Naive thymus-derived CD4-positive, alpha-beta T cell (primary cell): Measurements from ENCODE around the gene SNX15. TPM values are rescaled to one million over a fixed set of nuclear protein-coding genes. Genes with fewer than 3 reads are reported as not detected.
"Not testable (repeated sequence)": the region's sequence is repeated elsewhere in the genome, so short reads cannot be mapped to it uniquely, and the experiment has no call there.

Experiments
- ATAC-seq: fragments of 150-1000 bp; cut with Tn5 transposase; 2 replicates; pipeline ENCODE4 v1.10.0; 2021; ENCODE audit warnings: mild to moderate bottlenecking, moderate library complexity
- CTCF ChIA-PET: fragments of 350-600 bp; sonication (Branson Sonifier 250); formaldehyde crosslinking; loops from one replicate; lab custom pipeline; 2021; ENCODE audit warnings: antibody characterized with exemption; lab: Charles Lee
- POLR2A ChIA-PET: fragments of 350-600 bp; sonication (Branson Sonifier 250); formaldehyde crosslinking; loops from one replicate; lab custom pipeline; 2021; ENCODE audit warnings: antibody characterized with exemption, inconsistent platforms; lab: Charles Lee
- DNase-seq, 9 donors: peaks; one replicate each; pipeline versions ENCODE4 v3.0.0 to v3.0.0-alpha.2; 2020 to 2022; ENCODE audit warnings: mixed read lengths in 1 of 9
- H3K27ac ChIP-seq: one replicate; pipeline ENCODE4 v1.7.0; 2013; ENCODE audit warnings: mild to moderate bottlenecking, low read depth, low read length, moderate library complexity
- H3K27me3 ChIP-seq, 2 donors: one replicate each; pipeline ENCODE4 v1.7.0; 2013; ENCODE audit warnings: low read length in 2 of 2, mild to moderate bottlenecking in 2 of 2, moderate library complexity in 2 of 2; ENCODE audit not compliant: control insufficient read depth in 2 of 2, insufficient read depth in 2 of 2
- H3K36me3 ChIP-seq, 3 experiments: 1 replicate in 2 of 3; 2 replicates in 1 of 3; pipeline ENCODE4 v1.7.0; 2013; ENCODE audit warnings: low read length in 3 of 3, mild to moderate bottlenecking in 3 of 3, moderate library complexity in 1 of 3; ENCODE audit not compliant: insufficient read depth in 3 of 3, control insufficient read depth in 2 of 3
- H3K4me1 ChIP-seq, 2 donors: one replicate each; pipeline ENCODE4 v1.7.0; 2013; ENCODE audit warnings: low read length in 2 of 2, mild to moderate bottlenecking in 2 of 2, moderate library complexity in 1 of 2; ENCODE audit not compliant: control insufficient read depth in 2 of 2, insufficient read depth in 2 of 2
- H3K4me3 ChIP-seq: 2 replicates; pipeline ENCODE4 v1.7.0; 2013; ENCODE audit warnings: mild to moderate bottlenecking, low read length
- H3K9me3 ChIP-seq, 3 experiments: 1 replicate in 2 of 3; 2 replicates in 1 of 3; pipeline ENCODE4 v1.7.0; 2013; ENCODE audit warnings: low read length in 3 of 3; ENCODE audit not compliant: control insufficient read depth in 2 of 3
- H3K27ac Mint-ChIP-seq, 9 donors: one replicate each; pipeline ENCODE4 v1.8.0; 2020 to 2022; ENCODE audit warnings: mixed read lengths in 9 of 9, mild to moderate bottlenecking in 8 of 9, moderate library complexity in 5 of 9, inconsistent platforms in 2 of 9
- H3K27me3 Mint-ChIP-seq, 5 donors: one replicate each; pipeline ENCODE4 v1.8.0; 2021 to 2022; ENCODE audit warnings: mixed read lengths in 5 of 5, mild to moderate bottlenecking in 1 of 5
- H3K36me3 Mint-ChIP-seq, 5 donors: one replicate each; pipeline ENCODE4 v1.8.0; 2020 to 2022; ENCODE audit warnings: mixed read lengths in 5 of 5, mild to moderate bottlenecking in 3 of 5, inconsistent platforms in 1 of 5
- H3K4me1 Mint-ChIP-seq, 7 donors: one replicate each; pipeline ENCODE4 v1.8.0; 2020 to 2022; ENCODE audit warnings: mixed read lengths in 7 of 7, mild to moderate bottlenecking in 3 of 7, inconsistent platforms in 1 of 7
- H3K4me3 Mint-ChIP-seq, 10 donors: one replicate each; pipeline ENCODE4 v1.8.0; 2020 to 2022; ENCODE audit warnings: mild to moderate bottlenecking in 10 of 10, mixed read lengths in 10 of 10, moderate library complexity in 6 of 10, inconsistent platforms in 2 of 10
- H3K9me3 Mint-ChIP-seq, 11 donors: one replicate each; pipeline ENCODE4 v1.8.0; 2020 to 2022; ENCODE audit warnings: mixed read lengths in 11 of 11, mild to moderate bottlenecking in 4 of 11, inconsistent platforms in 1 of 11, moderate library complexity in 1 of 11
- intact Hi-C, 2 donors: fragments of 100-400 bp; cut with micrococcal nuclease; formaldehyde crosslinking; loops; one replicate each; pipeline ENCODE4 v1.15.1; 2023
- polyA plus RNA-seq, 2 donors: library from polyadenylated mRNA; unstranded; fragments of 300-500 nt; fragmentation: Illumina TruSeq; gene quantifications; one replicate each; pipeline ENCODE4 v1.2.3, GENCODE V29; 2021
- total RNA-seq, 6 experiments: library from RNA in 5 of 6; stranded (reverse) in 5 of 6; gene quantifications; 1 replicate in 5 of 6; 2 replicates in 1 of 6; pipeline ENCODE4 v1.2.3 and lab custom pipeline; 2021 to 2026

SNX15 gene
- total and polyA plus RNA-seq, 7 experiments from 2014 or later, result 13.1 to 29.0 (median 17.6) TPM

DNA sequence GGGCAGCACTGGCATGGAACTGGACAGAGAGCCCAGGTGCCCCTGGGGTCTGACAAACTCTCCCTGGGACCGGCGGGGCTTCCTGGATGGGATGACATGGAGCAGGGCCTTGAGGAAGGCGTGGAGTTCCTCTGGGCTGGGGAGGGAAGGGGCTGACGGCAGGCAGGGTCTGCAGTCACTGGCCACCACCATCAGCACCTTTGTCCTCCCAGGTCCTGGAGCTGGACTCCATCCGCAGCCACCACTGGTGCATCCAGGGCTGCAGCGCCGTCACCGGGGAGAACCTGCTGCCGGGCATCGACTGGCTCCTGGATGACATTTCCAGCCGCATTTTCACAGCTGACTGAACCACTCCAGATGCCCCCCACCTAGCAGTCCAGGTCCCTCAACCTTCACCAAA is 5.7 kb upstream of the SNX15 start:
- Mint-ChIP-seq H3K27me3 (no peaks in the 10 kb centered on the region), H3K4me3 (no peak overlapping the region), H3K9me3 (no peaks in the 10 kb centered on the region), H3K36me3 (peaks cover 0 to 18% (median 8%) of the 10 kb centered on the region in 5 donors), H3K27ac (no peak overlapping the region), H3K4me1 (peaks cover 4 to 9% (median 6%) of the 10 kb centered on the region in 7 donors)
- no peak for DNase-seq
- H3K4me3 ChIP-seq, result no peak overlapping the region
- CTCF ChIA-PET, result no interaction called here
- no peak for ATAC-seq
- no peaks in the 10 kb centered on the region for H3K27me3 ChIP-seq
- POLR2A ChIA-PET, result interaction anchor here (1.6 kb wide), 1 partner anchor 17 kb away, joined by 4 read pairs; no protein-coding TSS in a partner anchor
- intact Hi-C loops, result no loop called here
- H3K4me1 ChIP-seq, result no peaks in the 10 kb centered on the region
- H3K9me3 ChIP-seq, result no peaks in the 10 kb centered on the region
- no peak overlapping the region for H3K27ac ChIP-seq
- H3K36me3 ChIP-seq, result peaks cover 0 to 26% (median 0%) of the 10 kb centered on the region in 3 experiments

DNA sequence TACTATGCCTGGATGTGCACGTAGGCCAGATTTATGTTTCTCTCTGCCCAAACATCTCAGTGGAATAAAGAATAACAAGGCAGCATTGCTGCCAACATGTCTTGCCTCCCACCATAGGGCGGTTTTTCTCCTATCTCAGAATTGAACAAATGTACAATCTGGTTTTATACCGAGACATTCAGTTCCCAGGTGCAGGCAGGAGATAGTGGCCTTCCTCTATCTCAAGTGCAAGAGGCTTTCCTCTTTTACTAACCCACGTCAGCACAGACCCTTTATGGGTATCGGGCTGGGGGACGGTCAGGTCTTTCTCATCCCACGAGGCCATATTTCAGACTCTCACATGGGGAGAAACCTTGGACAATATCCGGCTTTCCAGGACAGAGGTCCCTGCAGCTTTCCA is 3.7 kb upstream of the SNX15 start:
- peaks cover 12 to 21% (median 16%) of the 10 kb centered on the region in 7 donors for H3K4me1 Mint-ChIP-seq

DNA sequence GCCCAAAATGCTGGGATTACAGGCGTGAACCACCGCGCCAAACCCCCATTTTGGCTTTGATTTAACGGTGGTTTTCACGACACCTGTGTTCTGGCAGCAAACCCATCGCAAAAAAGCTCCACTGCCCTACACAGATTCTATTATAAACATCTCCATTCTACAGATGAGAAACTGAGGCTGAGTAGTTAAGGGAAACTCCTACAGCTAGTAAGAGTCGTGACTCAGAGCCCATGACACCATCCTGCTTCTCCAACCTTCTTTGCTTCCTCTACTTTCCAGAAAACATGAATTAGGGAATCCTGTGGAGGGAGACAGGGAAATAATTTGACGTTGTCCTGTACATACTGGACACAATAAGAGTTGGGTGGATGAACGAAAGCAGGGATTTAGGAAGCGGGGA is 429 bp upstream of the SNX15 start:
- intact Hi-C loops, result loop anchor here (1.0 to 5.0 kb wide), 16 partner anchors 13 to 548 kb away; partner anchors contain the start of genes ARL2 (in 2 of the 2), ATG2A (in 2 of the 2), CDCA5 (in 2 of the 2) and FAU (in 2 of the 2)
- H3K9me3 ChIP-seq, result no peaks in the 10 kb centered on the region
- peak overlapping the region; percentile 59 for H3K27ac ChIP-seq
- H3K36me3 ChIP-seq, result peaks cover 0 to 1% (median 0%) of the 10 kb centered on the region in 3 experiments
- peak overlapping the region; percentile 30 for H3K4me3 ChIP-seq
- Mint-ChIP-seq H3K27ac (peak overlapping the region; percentile 59 to 95 (median 87)), H3K36me3 (peaks cover 0 to 6% (median 0%) of the 10 kb centered on the region in 5 donors), H3K4me3 (peak overlapping the region; percentile 66 to 91 (median 83)), H3K27me3 (no peaks in the 10 kb centered on the region), H3K9me3 (no peaks in the 10 kb centered on the region), H3K4me1 (peaks cover 12 to 24% (median 20%) of the 10 kb centered on the region in 7 donors)
- no peak for ATAC-seq
- no peak for DNase-seq
- ChIA-PET POLR2A (interaction anchor here (0.5 to 4.9 kb wide), 9 partner anchors 12 to 249 kb away, joined by 3 to 28 read pairs (median 5); partner anchors contain the start of genes ARL2, SAC3D1, SF1 and ZNHIT2), CTCF (interaction anchor here (0.6 to 1.6 kb wide), 4 partner anchors 12 to 588 kb away, joined by 3 to 7 read pairs (median 4); partner anchors contain the start of gene ZNHIT2)
- H3K4me1 ChIP-seq, result peaks cover 9 to 14% of the 10 kb centered on the region in 2 donors
- H3K27me3 ChIP-seq, result no peaks in the 10 kb centered on the region

More for the DNA sequence above, 3.7 kb upstream of the SNX15 start:
- H3K9me3 Mint-ChIP-seq, H3K9me3 ChIP-seq, DNase-seq, ATAC-seq, POLR2A ChIA-PET, H3K36me3 Mint-ChIP-seq, H3K27ac ChIP-seq, H3K4me3 Mint-ChIP-seq, H3K4me3 ChIP-seq, intact Hi-C loops, H3K27me3 ChIP-seq, H3K27me3 Mint-ChIP-seq: not testable (repeated sequence)
- CTCF ChIA-PET, result interaction anchor here (1.0 kb wide), 1 partner anchor 9 kb away, joined by 3 read pairs; the partner anchor contains the start of gene ARL2
- H3K27ac Mint-ChIP-seq, result peak overlapping the region in 2 of 9 donors; percentile 4 to 15
- Histone ChIP-seq H3K4me1 (peaks cover 8 to 14% of the 10 kb centered on the region in 2 donors), H3K36me3 (peaks cover 0 to 21% (median 0%) of the 10 kb centered on the region in 3 experiments)

DNA sequence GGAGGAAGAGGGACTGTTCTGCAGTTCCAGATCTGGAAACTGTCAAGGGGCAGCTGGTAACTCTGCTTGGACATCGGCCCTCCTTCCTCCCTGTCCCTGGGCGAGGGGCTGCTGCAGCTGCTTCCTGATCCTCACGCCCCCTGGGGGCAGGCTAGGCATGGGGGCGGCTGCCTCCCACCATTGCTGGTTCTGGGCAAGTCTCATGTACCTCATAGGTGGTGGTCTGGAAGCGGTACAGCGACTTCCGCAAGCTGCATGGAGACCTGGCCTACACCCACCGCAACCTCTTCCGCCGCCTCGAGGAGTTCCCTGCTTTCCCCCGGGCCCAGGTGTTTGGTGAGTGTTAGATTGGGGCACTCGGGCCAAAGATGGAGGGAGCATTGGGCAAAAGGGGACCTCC is 5.0 kb downstream of the SNX15 start:
- no peak for DNase-seq
- ATAC-seq, result no peak
- H3K4me3 ChIP-seq, result no peak overlapping the region
- Mint-ChIP-seq H3K4me3 (no peak overlapping the region), H3K4me1 (peaks cover 8 to 19% (median 14%) of the 10 kb centered on the region in 7 donors), H3K27ac (no peak overlapping the region), H3K36me3 (peaks cover 0 to 5% (median 0%) of the 10 kb centered on the region in 5 donors), H3K9me3 (no peaks in the 10 kb centered on the region), H3K27me3 (no peaks in the 10 kb centered on the region)
- intact Hi-C loops, result no loop called here
- peaks cover 0 to 40% (median 0%) of the 10 kb centered on the region in 3 experiments for H3K36me3 ChIP-seq
- H3K27me3 ChIP-seq, result no peaks in the 10 kb centered on the region
- no peak overlapping the region for H3K27ac ChIP-seq
- no peaks in the 10 kb centered on the region for H3K9me3 ChIP-seq
- ChIA-PET POLR2A (interaction anchor here (1.0 kb wide), 1 partner anchor 64 kb away, joined by 3 read pairs; no protein-coding TSS in a partner anchor), CTCF (no interaction called here)
- peaks cover 9% of the 10 kb centered on the region in 2 donors for H3K4me1 ChIP-seq

DNA sequence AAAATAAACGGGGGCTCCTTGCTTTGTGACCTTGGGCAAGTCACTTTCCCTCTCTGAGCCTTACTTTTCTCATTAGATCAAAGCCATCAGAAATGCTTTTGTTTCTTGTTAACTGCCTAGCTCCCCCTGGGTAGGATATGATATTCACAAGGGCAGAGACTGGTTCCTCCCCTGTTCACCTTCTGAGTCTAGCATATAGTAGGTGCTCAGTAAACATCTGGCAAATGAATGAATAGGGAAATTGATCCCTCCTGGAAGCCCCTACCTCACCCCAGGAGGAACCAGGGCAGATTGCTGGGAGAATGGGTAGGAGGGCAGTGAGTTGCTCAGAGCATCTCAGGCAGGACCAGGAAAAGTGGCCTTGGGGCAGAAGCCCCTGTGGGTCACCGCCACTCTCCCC is 7.2 kb downstream of the SNX15 start:
- Histone ChIP-seq H3K27ac (no peak overlapping the region), H3K4me3 (no peak overlapping the region), H3K9me3 (no peaks in the 10 kb centered on the region), H3K36me3 (peaks cover 0 to 55% (median 0%) of the 10 kb centered on the region in 3 experiments), H3K27me3 (no peaks in the 10 kb centered on the region), H3K4me1 (no peaks in the 10 kb centered on the region)
- Mint-ChIP-seq H3K27me3 (no peaks in the 10 kb centered on the region), H3K4me3 (no peak overlapping the region), H3K36me3 (peaks cover 0 to 5% (median 0%) of the 10 kb centered on the region in 5 donors), H3K4me1 (peaks cover 0 to 3% (median 0%) of the 10 kb centered on the region in 7 donors), H3K9me3 (no peaks in the 10 kb centered on the region), H3K27ac (no peak overlapping the region)
- no peak for ATAC-seq
- intact Hi-C loops, result no loop called here
- CTCF ChIA-PET, result interaction anchor here (0.9 kb wide), 1 partner anchor 20 kb away, joined by 3 read pairs; the partner anchor contains the start of gene ARL2
- POLR2A ChIA-PET, result interaction anchor here (1.0 to 1.4 kb wide), 3 partner anchors 9 to 101 kb away, joined by 3 to 5 read pairs (median 4); no protein-coding TSS in a partner anchor
- DNase-seq, result no peak

DNA sequence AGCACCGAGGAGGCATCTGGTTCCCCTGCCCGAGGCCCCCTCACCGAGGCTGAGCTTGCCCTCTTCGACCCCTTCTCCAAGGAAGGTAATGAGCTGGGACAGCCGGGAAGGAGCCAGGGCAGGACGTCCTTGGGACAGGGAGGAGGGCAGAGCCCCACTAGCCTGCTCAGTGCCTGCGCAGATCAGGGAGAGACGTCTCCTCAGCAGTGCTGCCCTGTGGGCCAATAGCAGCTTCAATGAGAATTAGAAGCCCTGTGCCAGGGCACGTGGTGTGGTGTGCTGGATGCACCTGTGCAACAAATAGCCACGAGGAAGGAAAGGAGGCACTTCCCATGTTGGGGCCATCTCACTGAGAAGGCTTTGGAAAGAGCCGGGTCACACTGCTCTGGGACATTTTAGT is 8.3 kb downstream of the SNX15 start:
- DNase-seq (no peak), ATAC-seq (no peak)
- H3K36me3 ChIP-seq, result peaks cover 0 to 55% (median 0%) of the 10 kb centered on the region in 3 experiments
- POLR2A ChIA-PET, result interaction anchor here (1.2 to 1.4 kb wide), 2 partner anchors 21 to 99 kb away, joined by 3 to 4 read pairs; partner anchors contain the start of gene ARL2
- Mint-ChIP-seq H3K4me3 (no peak overlapping the region), H3K27ac (no peak overlapping the region), H3K27me3 (no peaks in the 10 kb centered on the region), H3K36me3 (peaks cover 0 to 5% (median 0%) of the 10 kb centered on the region in 5 donors), H3K9me3 (no peaks in the 10 kb centered on the region), H3K4me1 (peaks cover 0 to 6% (median 3%) of the 10 kb centered on the region in 7 donors)
- H3K27ac ChIP-seq, result no peak overlapping the region
- CTCF ChIA-PET, result interaction anchor here (0.8 kb wide), 1 partner anchor 22 kb away, joined by 3 read pairs; the partner anchor contains the start of gene ARL2
- H3K4me1 ChIP-seq, result peaks cover 0 to 5% of the 10 kb centered on the region in 2 donors
- H3K9me3 ChIP-seq, result no peaks in the 10 kb centered on the region
- intact Hi-C loops, result no loop called here
- no peak overlapping the region for H3K4me3 ChIP-seq
- no peaks in the 10 kb centered on the region for H3K27me3 ChIP-seq
